Measurements from ENCODE around the gene FER.
"Not testable (repeated sequence)": the region's sequence is repeated elsewhere in the genome, so short reads cannot be mapped to it uniquely, and the experiment has no call there.

FER gene

GRCh38 chr5:108899244-108899643 is 151.5 kb downstream of the FER start:
- not testable (repeated sequence) for DNase-seq

- no peak for DNase-seq
These were observed 153.0 kb downstream of the FER start for GRCh38 chr5:108900668-108901067.

GRCh38 chr5:108905805-108906204 is 158.1 kb downstream of the FER start:
- DNase-seq: no peak

- no peak for DNase-seq
These were observed 162.9 kb downstream of the FER start for GRCh38 chr5:108910627-108911026.

- DNase-seq: no peak
These were observed 163.4 kb downstream of the FER start for GRCh38 chr5:108911055-108911454.

GRCh38 chr5:108917596-108917995 is 169.9 kb downstream of the FER start:
- no peak for DNase-seq

- no peak for DNase-seq
These were observed 172.1 kb downstream of the FER start for GRCh38 chr5:108919591-108920326.

GRCh38 chr5:108924457-108924961 is 176.8 kb downstream of the FER start:
- DNase-seq: no peak

- DNase-seq: no peak
These were observed 177.4 kb downstream of the FER start for GRCh38 chr5:108925073-108925472.

- no peak for DNase-seq
These were observed 182.4 kb downstream of the FER start for GRCh38 chr5:108930107-108930506.

GRCh38 chr5:108935611-108936010 is 187.9 kb downstream of the FER start:
- DNase-seq: no peak

- no peak for DNase-seq
These were observed 189.5 kb downstream of the FER start for GRCh38 chr5:108937221-108937620.

GRCh38 chr5:108940506-108940905 is 192.8 kb downstream of the FER start:
- DNase-seq: no peak

- DNase-seq: no peak
These were observed 194.0 kb downstream of the FER start for GRCh38 chr5:108941746-108942145.

- DNase-seq: no peak
These were observed 195.0 kb downstream of the FER start for GRCh38 chr5:108942701-108943100.

GRCh38 chr5:108945094-108945493 is 197.4 kb downstream of the FER start:
- DNase-seq: no peak

GRCh38 chr5:108946008-108946407 is 198.3 kb downstream of the FER start:
- DNase-seq: no peak

GRCh38 chr5:108947164-108947563 is 199.5 kb downstream of the FER start:
- DNase-seq: no peak

GRCh38 chr5:108950276-108950675 is 202.6 kb downstream of the FER start:
- DNase-seq: no peak

GRCh38 chr5:108953940-108954339 is 206.2 kb downstream of the FER start:
- no peak for DNase-seq

GRCh38 chr5:108957333-108957732 is 209.6 kb downstream of the FER start:
- no peak for DNase-seq

- DNase-seq: no peak
These were observed 219.2 kb downstream of the FER start for GRCh38 chr5:108966910-108967309.

- DNase-seq: no peak
These were observed 226.9 kb downstream of the FER start for GRCh38 chr5:108974594-108974993.

- no peak for DNase-seq
These were observed 228.0 kb downstream of the FER start for GRCh38 chr5:108975697-108976096.

GRCh38 chr5:108983461-108984092 is 235.9 kb downstream of the FER start:
- DNase-seq: no peak
